Activated CD4-positive, alpha-beta T cell treated with anti-CD3 and anti-CD28 coated beads for 24 hours (primary cell): ENCODE measurements around the gene KCNMB3.

Experiments used
- DNase-seq, 2 donors: peaks; one replicate each; pipeline ENCODE4 v3.0.0-alpha.2; 2020; ENCODE audit warnings: low read depth in 2 of 2

The KCNMB3 gene

DNA sequence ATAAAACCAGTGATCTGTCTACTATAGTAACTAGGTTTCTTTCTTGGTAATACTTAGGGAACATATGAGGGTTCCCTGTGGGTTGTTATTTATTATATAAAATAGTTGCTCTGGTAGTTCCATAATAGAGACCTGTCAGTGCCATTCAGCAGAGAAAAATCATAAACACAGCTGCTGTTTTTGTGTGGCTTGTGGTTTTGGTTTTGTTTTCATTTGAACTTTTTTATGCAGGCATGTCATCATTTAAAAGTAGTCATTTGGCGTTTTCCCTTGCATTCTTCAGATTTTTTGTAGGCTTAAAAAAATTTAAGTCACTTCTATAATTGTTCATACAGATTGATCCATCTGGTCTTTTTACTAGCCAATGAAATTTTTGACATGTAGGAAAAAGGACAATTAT is 54.8 kb downstream of the KCNMB3 start:
- DNase-seq: no peak

DNA sequence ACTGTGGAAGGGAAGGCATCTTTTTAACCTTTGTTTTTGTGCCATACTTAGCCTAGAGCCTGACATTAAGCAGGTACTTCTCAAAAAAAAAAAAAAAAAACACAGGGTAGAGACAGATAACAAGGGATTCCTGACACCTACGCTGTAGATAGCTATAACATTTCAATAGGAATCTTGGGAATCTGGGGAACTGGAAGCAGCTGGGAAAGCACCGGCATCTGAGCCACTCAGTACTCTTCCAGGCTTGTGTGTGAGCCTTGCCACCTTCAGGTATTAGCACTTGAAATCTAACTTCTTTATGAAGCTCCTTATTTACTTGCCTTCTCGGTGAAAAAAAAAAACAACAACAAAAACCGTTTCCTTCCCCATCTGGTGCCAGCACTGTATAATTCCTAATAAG is 56.0 kb downstream of the KCNMB3 start:
- DNase-seq: no peak
